PC-3 (cell line): Measurements from ENCODE around the gene RAB40C. TPM values are rescaled to one million over a fixed set of nuclear protein-coding genes. Genes with fewer than 3 reads are reported as not detected.

ENCODE experiments used
- ATAC-seq: fragments of 200-7000 bp; cut with Tn5 transposase; 2 replicates; pipeline ENCODE4 v1.9.1; 2020; ENCODE audit warnings: mild to moderate bottlenecking, moderate library complexity
- BruUV-seq: library from RNA; stranded (reverse); fragments of 400-500 nt; replicated peaks from 2 replicates; lab custom pipeline; 2021; lab: Mats Ljungman, UMichigan
- CTCF ChIA-PET: fragments of 300-600 bp; sonication (Branson Sonifier 250); formaldehyde crosslinking; loops from one replicate; lab custom pipeline; 2022; ENCODE audit warnings: antibody characterized with exemption; lab: Charles Lee
- POLR2A ChIA-PET: fragments of 300-600 bp; sonication (Branson Sonifier 250); formaldehyde crosslinking; loops from one replicate; lab custom pipeline; 2022; ENCODE audit warnings: antibody characterized with exemption; ENCODE audit not compliant: unreplicated experiment; lab: Charles Lee
- DNase-seq: peaks from one replicate; pipeline ENCODE4 v3.0.0-alpha.2; 2015
- H2AFZ ChIP-seq: fragments of 300-600 bp; sonication (generic); 2 replicates; pipeline ENCODE4 v1.6.0; 2016; ENCODE audit warnings: antibody characterized with exemption, low read length
- H3F3A ChIP-seq: fragments of 300-600 bp; sonication (generic); one replicate; pipeline ENCODE4 v1.6.0; 2017; ENCODE audit warnings: antibody characterized with exemption, low read length, control low read depth, mild to moderate bottlenecking; ENCODE audit not compliant: unreplicated experiment
- H3K27ac ChIP-seq: fragments of 300-600 bp; sonication (generic); 2 replicates; pipeline ENCODE4 v1.5.1; 2016; ENCODE audit warnings: mild to moderate bottlenecking, low read length
- H3K27me3 ChIP-seq: fragments of 300-600 bp; sonication (generic); 2 replicates; pipeline ENCODE4 v1.6.1; 2016; ENCODE audit warnings: low read length, mixed read lengths
- H3K36me3 ChIP-seq: fragments of 300-600 bp; sonication (generic); 2 replicates; pipeline ENCODE4 v1.6.1; 2016; ENCODE audit warnings: low read depth, mixed run types, low read length, mixed read lengths
- H3K4me1 ChIP-seq: fragments of 300-600 bp; sonication (generic); 2 replicates; pipeline ENCODE4 v1.5.1; 2016; ENCODE audit warnings: low read length; ENCODE audit not compliant: insufficient read depth
- H3K4me2 ChIP-seq: fragments of 300-600 bp; sonication (generic); 2 replicates; pipeline ENCODE4 v1.6.0; 2016; ENCODE audit warnings: low read length
- H3K4me3 ChIP-seq: fragments of 300-600 bp; sonication (generic); 2 replicates; pipeline ENCODE4 v1.5.1; 2016; ENCODE audit warnings: mild to moderate bottlenecking, low read length, mixed read lengths
- H3K79me2 ChIP-seq: fragments of 300-600 bp; sonication (generic); 2 replicates; pipeline ENCODE4 v1.6.1; 2017; ENCODE audit warnings: low read length, mixed read lengths
- H3K9ac ChIP-seq: fragments of 300-600 bp; sonication (generic); 2 replicates; pipeline ENCODE4 v1.6.0; 2016; ENCODE audit warnings: mild to moderate bottlenecking, low read length
- H3K9me2 ChIP-seq: fragments of 300-600 bp; sonication (generic); replicated peaks from 2 replicates; pipeline ENCODE4 v1.6.1; 2016; ENCODE audit warnings: mixed run types, low read length, mixed read lengths
- H3K9me3 ChIP-seq: fragments of 300-600 bp; sonication (generic); 2 replicates; pipeline ENCODE4 v1.6.1; 2016; ENCODE audit warnings: low read length, mixed read lengths
- H4K20me1 ChIP-seq: fragments of 300-600 bp; sonication (generic); 2 replicates; pipeline ENCODE4 v1.6.1; 2016; ENCODE audit warnings: low read length, mixed read lengths
- EZH2 ChIP-seq: fragments of 300-600 bp; sonication (generic); IDR thresholded peaks from one replicate; pipeline ENCODE4 v1.6.1; 2017; ENCODE audit warnings: antibody characterized with exemption, mild to moderate bottlenecking, low read length; ENCODE audit not compliant: unreplicated experiment
- EZH2phosphoT487 ChIP-seq: fragments of 300-600 bp; sonication (generic); IDR thresholded peaks from 2 replicates; pipeline ENCODE4 v1.6.1; 2018; ENCODE audit warnings: mild to moderate bottlenecking, antibody characterized with exemption, low read length, borderline replicate concordance
- intact Hi-C: fragments of 100-400 bp; cut with micrococcal nuclease; formaldehyde crosslinking; loops from 2 replicates; pipeline ENCODE4 v1.9.0; 2023
- total RNA-seq: library from RNA; depleted of rRNA; stranded (reverse); fragments of >200 nt; gene quantifications from 2 replicates; pipeline ENCODE4 v1.2.3, GENCODE V29; 2014
- TF ChIP-seq, protein P1 (sequence below): fragments of 300-600 bp; sonication (generic); conservative IDR thresholded peaks from 2 replicates; pipeline ENCODE4 v1.5.1; 2017; ENCODE audit warnings: antibody characterized with exemption, low read depth, mild to moderate bottlenecking, low read length

Gene RAB40C
- total RNA-seq, 1 experiment from 2014 or later = 19.5 TPM

GRCh38 chr16:625117-625976 lies 35.5 kb downstream of the RAB40C start:
- H3K27me3 ChIP-seq = no peaks in the 10 kb centered on the region
- H3K9ac ChIP-seq = no peak overlapping the region
- H3K9me2 ChIP-seq = no peaks in the 10 kb centered on the region
- DNase-seq (no peak), ATAC-seq (no peak)
- H3K27ac ChIP-seq = no peak overlapping the region
- H4K20me1 ChIP-seq = no peaks in the 10 kb centered on the region
- POLR2A ChIA-PET = no interaction called here
- TF ChIP-seq EZH2phosphoT487 (no peak), EZH2 (no peak)
- TF ChIP-seq, protein P1, sequence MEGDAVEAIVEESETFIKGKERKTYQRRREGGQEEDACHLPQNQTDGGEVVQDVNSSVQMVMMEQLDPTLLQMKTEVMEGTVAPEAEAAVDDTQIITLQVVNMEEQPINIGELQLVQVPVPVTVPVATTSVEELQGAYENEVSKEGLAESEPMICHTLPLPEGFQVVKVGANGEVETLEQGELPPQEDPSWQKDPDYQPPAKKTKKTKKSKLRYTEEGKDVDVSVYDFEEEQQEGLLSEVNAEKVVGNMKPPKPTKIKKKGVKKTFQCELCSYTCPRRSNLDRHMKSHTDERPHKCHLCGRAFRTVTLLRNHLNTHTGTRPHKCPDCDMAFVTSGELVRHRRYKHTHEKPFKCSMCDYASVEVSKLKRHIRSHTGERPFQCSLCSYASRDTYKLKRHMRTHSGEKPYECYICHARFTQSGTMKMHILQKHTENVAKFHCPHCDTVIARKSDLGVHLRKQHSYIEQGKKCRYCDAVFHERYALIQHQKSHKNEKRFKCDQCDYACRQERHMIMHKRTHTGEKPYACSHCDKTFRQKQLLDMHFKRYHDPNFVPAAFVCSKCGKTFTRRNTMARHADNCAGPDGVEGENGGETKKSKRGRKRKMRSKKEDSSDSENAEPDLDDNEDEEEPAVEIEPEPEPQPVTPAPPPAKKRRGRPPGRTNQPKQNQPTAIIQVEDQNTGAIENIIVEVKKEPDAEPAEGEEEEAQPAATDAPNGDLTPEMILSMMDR = no peak
- H3K4me3 ChIP-seq = no peak overlapping the region
- H2AFZ ChIP-seq = no peak overlapping the region
- intact Hi-C loops = no loop called here
- no peaks in the 10 kb centered on the region for H3K9me3 ChIP-seq
- CTCF ChIA-PET = no interaction called here
- BruUV-seq = no TSS peak
- no peaks in the 10 kb centered on the region for H3F3A ChIP-seq
- 0 out of 2 replicates have a peak, but pooled peaks cover 3% of the 10 kb centered on the region for H3K79me2 ChIP-seq
- H3K36me3 ChIP-seq = no peaks in the 10 kb centered on the region
- H3K4me1 ChIP-seq = peaks cover 31% of the 10 kb centered on the region
- no peak overlapping the region for H3K4me2 ChIP-seq

GRCh38 chr16:625977-626765 lies 36.3 kb downstream of the RAB40C start:
- H4K20me1 ChIP-seq = no peaks in the 10 kb centered on the region
- no peak for TF ChIP-seq EZH2phosphoT487
- no peak for TF ChIP-seq EZH2
- TF ChIP-seq, protein P1 = no peak
- H3K9ac ChIP-seq = no peak overlapping the region
- H3K27ac ChIP-seq = peak overlapping the region; percentile 44
- peak overlapping the region; percentile 27; the same call in 1 of the 2 replicates for H3K4me3 ChIP-seq
- H3K27me3 ChIP-seq = no peaks in the 10 kb centered on the region
- H3K9me2 ChIP-seq = no peaks in the 10 kb centered on the region
- no peak for DNase-seq
- H3K36me3 ChIP-seq = no peaks in the 10 kb centered on the region
- BruUV-seq = no TSS peak
- no peak; the same call in 1 of the 2 replicates for ATAC-seq
- POLR2A ChIA-PET = no interaction called here
- peak overlapping the region; percentile 67 for H3K4me2 ChIP-seq
- H3F3A ChIP-seq = no peaks in the 10 kb centered on the region
- no peak overlapping the region for H2AFZ ChIP-seq
- H3K4me1 ChIP-seq = peaks cover 31% of the 10 kb centered on the region
- CTCF ChIA-PET = no interaction called here
- H3K9me3 ChIP-seq = no peaks in the 10 kb centered on the region
- H3K79me2 ChIP-seq = 0 out of 2 replicates have a peak, but pooled peaks cover 3% of the 10 kb centered on the region
- intact Hi-C loops = no loop called here
